HepG2 (cell line): ENCODE results near the gene UBAP2L. TPM values are rescaled to one million over a fixed set of nuclear protein-coding genes. Genes with fewer than 3 reads are reported as not detected.

ENCODE experiments used
- ATF1 ChIP-seq: IDR thresholded peaks from 2 replicates; pipeline ENCODE4 v1.6.1; 2016; ENCODE audit warnings: mild to moderate bottlenecking, control low read depth
- ATM ChIP-seq: fragments of 450-650 bp; IDR thresholded peaks from 2 replicates; pipeline ENCODE4 v1.7.1; 2017; ENCODE audit warnings: mild to moderate bottlenecking, borderline replicate concordance
- FOXJ3 ChIP-seq: sonication (generic); formaldehyde crosslinking; IDR thresholded peaks from 2 replicates; pipeline ENCODE4 v1.4.0; 2020; ENCODE audit warnings: missing genetic modification reagents, mild to moderate bottlenecking, borderline replicate concordance
- FOXK2 ChIP-seq: fragments of 450-650 bp; IDR thresholded peaks from 2 replicates; pipeline ENCODE4 v1.6.1; 2016
- FOXO1 ChIP-seq: sonication (generic); formaldehyde crosslinking; IDR thresholded peaks from 2 replicates; pipeline ENCODE4 v1.4.0; 2020; ENCODE audit warnings: missing genetic modification reagents
- GLI4 ChIP-seq: sonication (generic); formaldehyde crosslinking; IDR thresholded peaks from 2 replicates; pipeline ENCODE4 v1.5.1; 2020; ENCODE audit warnings: missing genetic modification reagents, mild to moderate bottlenecking, moderate library complexity, borderline replicate concordance
- MIER2 ChIP-seq: IDR thresholded peaks from 2 replicates; pipeline ENCODE4 v1.6.1; 2016; ENCODE audit warnings: missing biosample characterization, missing genetic modification reagents
- NFKBIZ ChIP-seq: IDR thresholded peaks from 2 replicates; pipeline ENCODE4 v1.6.1; 2018; ENCODE audit warnings: missing genetic modification reagents, missing compliant biosample characterization
- NFRKB ChIP-seq: fragments of 450-650 bp; IDR thresholded peaks from 2 replicates; pipeline ENCODE4 v1.6.1; 2017
- RFXAP ChIP-seq: sonication (generic); formaldehyde crosslinking; IDR thresholded peaks from 2 replicates; pipeline ENCODE4 v1.4.0; 2020; ENCODE audit warnings: missing genetic modification reagents, borderline replicate concordance
- ZNF10 ChIP-seq: sonication (generic); formaldehyde crosslinking; IDR thresholded peaks from 2 replicates; pipeline ENCODE4 v1.4.0; 2020; ENCODE audit warnings: mild to moderate bottlenecking, low read depth, missing genetic modification reagents, borderline replicate concordance
- ZNF136 ChIP-seq: sonication (generic); formaldehyde crosslinking; IDR thresholded peaks from 2 replicates; pipeline ENCODE4 v1.8.1; 2022; ENCODE audit warnings: low read depth, mild to moderate bottlenecking, moderate library complexity, missing genetic modification reagents
- ZNF577 ChIP-seq: sonication (generic); formaldehyde crosslinking; IDR thresholded peaks from 2 replicates; pipeline ENCODE4 v1.4.0; 2020; ENCODE audit warnings: mild to moderate bottlenecking, low read depth, missing genetic modification reagents, borderline replicate concordance
- polyA plus RNA-seq, 8 experiments: library from polyadenylated mRNA; depleted of rRNA in 3 of 8; stranded (reverse) in 7 of 8; unstranded in 1 of 8; fragments of >200 nt; fragmentation: Illumina TruSeq in 4 of 8; extraction: Trizol in 4 of 8; gene quantifications; 2 replicates each; pipeline versions ENCODE4 v1.2.1 to v1.2.3, GENCODE V29; 2011 to 2016; ENCODE audit warnings: low read depth in 4 of 8, missing spikeins in 1 of 8, mixed read lengths in 1 of 8; ENCODE audit not compliant: insufficient read depth in 1 of 8
- total RNA-seq, 5 experiments: library from RNA; depleted of rRNA; stranded (reverse); fragments of >200 nt; fragmentation: Illumina TruSeq; extraction: Trizol; gene quantifications; 2 replicates each; pipeline ENCODE4 v1.2.3, GENCODE V29; 2016; ENCODE audit warnings: low read depth in 1 of 5
- TF ChIP-seq, protein P1 (sequence below): sonication (generic); formaldehyde crosslinking; IDR thresholded peaks from 2 replicates; pipeline ENCODE4 v1.4.0; 2020; ENCODE audit warnings: missing genetic modification reagents, borderline replicate concordance
- TF ChIP-seq, protein P2 (sequence below), 2 experiments: IDR thresholded peaks; 2 replicates each; pipeline ENCODE4 v1.6.1; 2011 to 2012; ENCODE audit warnings: low read length in 2 of 2, borderline replicate concordance in 1 of 2, low read depth in 1 of 2, mild to moderate bottlenecking in 1 of 2, moderate library complexity in 1 of 2
- TF ChIP-seq, protein P3 (sequence below): sonication (generic); formaldehyde crosslinking; IDR thresholded peaks from 2 replicates; pipeline ENCODE4 v1.4.0; 2020; ENCODE audit warnings: missing genetic modification reagents

Gene UBAP2L
- total and polyA plus RNA-seq, 2 of the 13 experiments (the other 11 are each of a cell fraction or from before 2014, with no cell fraction given): 74.2 to 159 TPM

DNA sequence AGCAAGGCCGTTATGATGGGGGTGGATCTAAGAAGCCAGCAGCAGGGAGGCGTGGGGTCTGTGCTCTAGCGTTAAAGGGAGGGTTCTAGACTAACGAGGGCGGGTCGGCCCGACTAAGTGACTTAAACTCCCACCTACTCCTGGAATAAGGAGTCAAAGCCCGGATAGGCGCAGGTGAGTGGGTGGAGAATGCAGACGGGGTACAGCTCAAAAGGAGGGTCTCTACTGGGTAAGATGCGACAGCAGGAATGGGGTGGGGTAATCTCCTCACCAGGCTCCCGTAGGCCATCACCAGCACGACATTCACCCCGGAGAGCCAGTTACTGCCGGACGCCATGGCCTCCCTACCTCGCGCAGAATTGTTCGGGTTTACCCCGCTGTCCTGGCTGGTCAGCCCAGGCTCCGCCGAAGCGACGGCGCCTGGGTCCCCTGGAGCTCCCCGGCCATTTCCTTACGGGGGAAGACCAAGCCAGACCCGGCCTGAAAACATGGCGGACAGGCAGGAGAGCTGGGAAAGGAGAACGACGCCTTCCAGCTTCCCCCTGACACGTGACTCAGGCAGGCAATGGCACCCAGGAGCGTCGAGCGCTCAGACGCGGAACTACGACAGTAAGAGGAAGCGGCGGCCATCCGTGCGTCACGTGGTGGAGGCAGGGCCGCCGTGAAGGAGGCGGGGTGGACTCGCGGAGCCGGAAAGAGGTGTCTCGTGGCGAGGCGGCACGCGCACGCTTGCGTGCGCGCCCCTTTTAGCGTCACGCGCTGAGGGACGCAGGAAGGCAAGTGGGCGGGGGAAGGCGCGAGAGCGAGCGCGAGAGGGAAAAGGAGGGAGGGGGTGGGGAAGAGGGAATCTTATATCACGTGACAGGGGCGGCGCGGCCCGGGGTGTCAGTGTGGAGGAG, at the start of gene UBAP2L (continued):
- no peak for TF ChIP-seq ZNF10 (CRISPR knock-in tag)
- no peak; the same call in 1 of the 2 replicates for TF ChIP-seq FOXJ3 (CRISPR knock-in tag)
- no peak for TF ChIP-seq ZNF577 (CRISPR knock-in tag)
- TF ChIP-seq, protein P1, sequence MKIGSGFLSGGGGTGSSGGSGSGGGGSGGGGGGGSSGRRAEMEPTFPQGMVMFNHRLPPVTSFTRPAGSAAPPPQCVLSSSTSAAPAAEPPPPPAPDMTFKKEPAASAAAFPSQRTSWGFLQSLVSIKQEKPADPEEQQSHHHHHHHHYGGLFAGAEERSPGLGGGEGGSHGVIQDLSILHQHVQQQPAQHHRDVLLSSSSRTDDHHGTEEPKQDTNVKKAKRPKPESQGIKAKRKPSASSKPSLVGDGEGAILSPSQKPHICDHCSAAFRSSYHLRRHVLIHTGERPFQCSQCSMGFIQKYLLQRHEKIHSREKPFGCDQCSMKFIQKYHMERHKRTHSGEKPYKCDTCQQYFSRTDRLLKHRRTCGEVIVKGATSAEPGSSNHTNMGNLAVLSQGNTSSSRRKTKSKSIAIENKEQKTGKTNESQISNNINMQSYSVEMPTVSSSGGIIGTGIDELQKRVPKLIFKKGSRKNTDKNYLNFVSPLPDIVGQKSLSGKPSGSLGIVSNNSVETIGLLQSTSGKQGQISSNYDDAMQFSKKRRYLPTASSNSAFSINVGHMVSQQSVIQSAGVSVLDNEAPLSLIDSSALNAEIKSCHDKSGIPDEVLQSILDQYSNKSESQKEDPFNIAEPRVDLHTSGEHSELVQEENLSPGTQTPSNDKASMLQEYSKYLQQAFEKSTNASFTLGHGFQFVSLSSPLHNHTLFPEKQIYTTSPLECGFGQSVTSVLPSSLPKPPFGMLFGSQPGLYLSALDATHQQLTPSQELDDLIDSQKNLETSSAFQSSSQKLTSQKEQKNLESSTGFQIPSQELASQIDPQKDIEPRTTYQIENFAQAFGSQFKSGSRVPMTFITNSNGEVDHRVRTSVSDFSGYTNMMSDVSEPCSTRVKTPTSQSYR (CRISPR knock-in tag): peak; percentile 5; the same call in 1 of the 2 replicates
- TF ChIP-seq, protein P2, sequence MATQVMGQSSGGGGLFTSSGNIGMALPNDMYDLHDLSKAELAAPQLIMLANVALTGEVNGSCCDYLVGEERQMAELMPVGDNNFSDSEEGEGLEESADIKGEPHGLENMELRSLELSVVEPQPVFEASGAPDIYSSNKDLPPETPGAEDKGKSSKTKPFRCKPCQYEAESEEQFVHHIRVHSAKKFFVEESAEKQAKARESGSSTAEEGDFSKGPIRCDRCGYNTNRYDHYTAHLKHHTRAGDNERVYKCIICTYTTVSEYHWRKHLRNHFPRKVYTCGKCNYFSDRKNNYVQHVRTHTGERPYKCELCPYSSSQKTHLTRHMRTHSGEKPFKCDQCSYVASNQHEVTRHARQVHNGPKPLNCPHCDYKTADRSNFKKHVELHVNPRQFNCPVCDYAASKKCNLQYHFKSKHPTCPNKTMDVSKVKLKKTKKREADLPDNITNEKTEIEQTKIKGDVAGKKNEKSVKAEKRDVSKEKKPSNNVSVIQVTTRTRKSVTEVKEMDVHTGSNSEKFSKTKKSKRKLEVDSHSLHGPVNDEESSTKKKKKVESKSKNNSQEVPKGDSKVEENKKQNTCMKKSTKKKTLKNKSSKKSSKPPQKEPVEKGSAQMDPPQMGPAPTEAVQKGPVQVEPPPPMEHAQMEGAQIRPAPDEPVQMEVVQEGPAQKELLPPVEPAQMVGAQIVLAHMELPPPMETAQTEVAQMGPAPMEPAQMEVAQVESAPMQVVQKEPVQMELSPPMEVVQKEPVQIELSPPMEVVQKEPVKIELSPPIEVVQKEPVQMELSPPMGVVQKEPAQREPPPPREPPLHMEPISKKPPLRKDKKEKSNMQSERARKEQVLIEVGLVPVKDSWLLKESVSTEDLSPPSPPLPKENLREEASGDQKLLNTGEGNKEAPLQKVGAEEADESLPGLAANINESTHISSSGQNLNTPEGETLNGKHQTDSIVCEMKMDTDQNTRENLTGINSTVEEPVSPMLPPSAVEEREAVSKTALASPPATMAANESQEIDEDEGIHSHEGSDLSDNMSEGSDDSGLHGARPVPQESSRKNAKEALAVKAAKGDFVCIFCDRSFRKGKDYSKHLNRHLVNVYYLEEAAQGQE (IDR thresholded peaks at IDR 0.05; ENCODE audit: borderline replicate concordance in 1 of 2, low read depth in 1 of 2, low read length in 2 of 2): no peak
- peak; percentile 35; the same call in 1 of the 2 replicates for TF ChIP-seq FOXO1 (CRISPR knock-in tag)
- TF ChIP-seq FOXK2: peak; percentile 33; the same call in 1 of the 2 replicates
- no peak for TF ChIP-seq ATM
- TF ChIP-seq RFXAP (CRISPR knock-in tag): 0 out of 2 replicates have a peak, but pooled peaks have one; percentile 65
- TF ChIP-seq NFKBIZ (CRISPR knock-in tag): peak; percentile 75; the same call in 1 of the 2 replicates
- TF ChIP-seq NFRKB: peak; percentile 95
- 0 out of 2 replicates have a peak, but pooled peaks have one; percentile 63 for TF ChIP-seq ATF1 (CRISPR knock-in tag)
- TF ChIP-seq MIER2 (CRISPR knock-in tag): peak; percentile 11; the same call in 1 of the 2 replicates
- peak; percentile 92; the same call in 1 of the 2 replicates for TF ChIP-seq GLI4 (CRISPR knock-in tag)
- TF ChIP-seq ZNF136 (CRISPR knock-in tag): peak; percentile 83; the same call in 1 of the 2 replicates
- TF ChIP-seq, protein P3, sequence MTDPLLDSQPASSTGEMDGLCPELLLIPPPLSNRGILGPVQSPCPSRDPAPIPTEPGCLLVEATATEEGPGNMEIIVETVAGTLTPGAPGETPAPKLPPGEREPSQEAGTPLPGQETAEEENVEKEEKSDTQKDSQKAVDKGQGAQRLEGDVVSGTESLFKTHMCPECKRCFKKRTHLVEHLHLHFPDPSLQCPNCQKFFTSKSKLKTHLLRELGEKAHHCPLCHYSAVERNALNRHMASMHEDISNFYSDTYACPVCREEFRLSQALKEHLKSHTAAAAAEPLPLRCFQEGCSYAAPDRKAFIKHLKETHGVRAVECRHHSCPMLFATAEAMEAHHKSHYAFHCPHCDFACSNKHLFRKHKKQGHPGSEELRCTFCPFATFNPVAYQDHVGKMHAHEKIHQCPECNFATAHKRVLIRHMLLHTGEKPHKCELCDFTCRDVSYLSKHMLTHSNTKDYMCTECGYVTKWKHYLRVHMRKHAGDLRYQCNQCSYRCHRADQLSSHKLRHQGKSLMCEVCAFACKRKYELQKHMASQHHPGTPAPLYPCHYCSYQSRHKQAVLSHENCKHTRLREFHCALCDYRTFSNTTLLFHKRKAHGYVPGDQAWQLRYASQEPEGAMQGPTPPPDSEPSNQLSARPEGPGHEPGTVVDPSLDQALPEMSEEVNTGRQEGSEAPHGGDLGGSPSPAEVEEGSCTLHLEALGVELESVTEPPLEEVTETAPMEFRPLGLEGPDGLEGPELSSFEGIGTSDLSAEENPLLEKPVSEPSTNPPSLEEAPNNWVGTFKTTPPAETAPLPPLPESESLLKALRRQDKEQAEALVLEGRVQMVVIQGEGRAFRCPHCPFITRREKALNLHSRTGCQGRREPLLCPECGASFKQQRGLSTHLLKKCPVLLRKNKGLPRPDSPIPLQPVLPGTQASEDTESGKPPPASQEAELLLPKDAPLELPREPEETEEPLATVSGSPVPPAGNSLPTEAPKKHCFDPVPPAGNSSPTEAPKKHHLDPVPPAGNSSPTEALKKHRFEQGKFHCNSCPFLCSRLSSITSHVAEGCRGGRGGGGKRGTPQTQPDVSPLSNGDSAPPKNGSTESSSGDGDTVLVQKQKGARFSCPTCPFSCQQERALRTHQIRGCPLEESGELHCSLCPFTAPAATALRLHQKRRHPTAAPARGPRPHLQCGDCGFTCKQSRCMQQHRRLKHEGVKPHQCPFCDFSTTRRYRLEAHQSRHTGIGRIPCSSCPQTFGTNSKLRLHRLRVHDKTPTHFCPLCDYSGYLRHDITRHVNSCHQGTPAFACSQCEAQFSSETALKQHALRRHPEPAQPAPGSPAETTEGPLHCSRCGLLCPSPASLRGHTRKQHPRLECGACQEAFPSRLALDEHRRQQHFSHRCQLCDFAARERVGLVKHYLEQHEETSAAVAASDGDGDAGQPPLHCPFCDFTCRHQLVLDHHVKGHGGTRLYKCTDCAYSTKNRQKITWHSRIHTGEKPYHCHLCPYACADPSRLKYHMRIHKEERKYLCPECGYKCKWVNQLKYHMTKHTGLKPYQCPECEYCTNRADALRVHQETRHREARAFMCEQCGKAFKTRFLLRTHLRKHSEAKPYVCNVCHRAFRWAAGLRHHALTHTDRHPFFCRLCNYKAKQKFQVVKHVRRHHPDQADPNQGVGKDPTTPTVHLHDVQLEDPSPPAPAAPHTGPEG (CRISPR knock-in tag): peak; percentile 66; the same call in 1 of the 2 replicates
